K562 (cell line): Measurements from ENCODE around the gene AZU1. TPM values are rescaled to one million over a fixed set of nuclear protein-coding genes. Genes with fewer than 3 reads are reported as not detected.
A peak's percentile ranks its signal among the peaks of the same experiment; 100 is the strongest.

Experiments
- COPS2 ChIP-seq: fragments of 450-650 bp; conservative IDR thresholded peaks from 2 replicates; pipeline ENCODE4 v1.6.1; 2016; ENCODE audit warnings: mild to moderate bottlenecking, moderate library complexity
- DMBX1 ChIP-seq: fragments of 250-450 bp; sonication (Bioruptor Pico); IDR thresholded peaks from 2 replicates; pipeline ENCODE4 v1.8.0; 2022; ENCODE audit warnings: inconsistent platforms, mild to moderate bottlenecking, moderate library complexity, borderline replicate concordance
- E2F6 ChIP-seq, 2 experiments: IDR thresholded peaks; 2 replicates each; pipeline ENCODE4 v1.6.1; 2011; ENCODE audit warnings: borderline replicate concordance in 1 of 2, control low read depth in 1 of 2, low read depth in 1 of 2, low read length in 1 of 2, mild to moderate bottlenecking in 1 of 2, mixed read lengths in 1 of 2, moderate library complexity in 1 of 2; ENCODE audit not compliant: insufficient read depth in 1 of 2, insufficient read length in 1 of 2, poor library complexity in 1 of 2, severe bottlenecking in 1 of 2; ENCODE audit errors: extremely low read depth in 1 of 2
- ERF ChIP-seq: fragments of 450-650 bp; formaldehyde crosslinking; IDR thresholded peaks from 2 replicates; pipeline ENCODE4 v1.4.0; 2020; ENCODE audit warnings: mild to moderate bottlenecking, mixed read lengths
- HDAC3 ChIP-seq: fragments of 450-650 bp; IDR thresholded peaks from 2 replicates; pipeline ENCODE4 v1.6.1; 2018; ENCODE audit warnings: borderline replicate concordance, mild to moderate bottlenecking, moderate library complexity; ENCODE audit not compliant: partially characterized antibody
- ILK ChIP-seq: fragments of 450-650 bp; IDR thresholded peaks from 2 replicates; pipeline ENCODE4 v1.6.1; 2016; ENCODE audit warnings: missing genetic modification characterization, low read depth, mild to moderate bottlenecking, missing compliant biosample characterization, moderate library complexity, borderline replicate concordance
- MAZ ChIP-seq, 2 experiments: fragments of 450-650 bp in 1 of 2; sonication (generic) in 1 of 2; formaldehyde crosslinking; IDR thresholded peaks in 1 of 2; conservative IDR thresholded peaks in 1 of 2; 2 replicates each; pipeline versions ENCODE4 v1.4.0 to v1.5.0; 2020; ENCODE audit warnings: mild to moderate bottlenecking in 1 of 2, missing genetic modification reagents in 1 of 2
- MTA1 ChIP-seq: fragments of 450-650 bp; IDR thresholded peaks from 2 replicates; pipeline ENCODE4 v1.6.1; 2017; ENCODE audit warnings: borderline replicate concordance
- MTA3 ChIP-seq: fragments of 450-650 bp; formaldehyde crosslinking; IDR thresholded peaks from 2 replicates; pipeline ENCODE4 v1.6.1; 2017; ENCODE audit warnings: mild to moderate bottlenecking, borderline replicate concordance
- MTF1 ChIP-seq: fragments of 250-450 bp; sonication (Bioruptor Pico); IDR thresholded peaks from 2 replicates; pipeline ENCODE4 v1.9.0; 2021; ENCODE audit warnings: moderate library complexity, mild to moderate bottlenecking, inconsistent platforms, borderline replicate concordance
- POLR3G ChIP-seq: IDR thresholded peaks from 2 replicates; pipeline ENCODE4 v1.6.1; 2011; ENCODE audit not compliant: insufficient read length, insufficient replicate concordance; ENCODE audit errors: extremely low read depth
- POU5F1 ChIP-seq: fragments of 150-350 bp; IDR thresholded peaks from 2 replicates; pipeline ENCODE4 v1.6.1; 2014; ENCODE audit warnings: borderline replicate concordance, low read length, low read depth, mild to moderate bottlenecking; ENCODE audit not compliant: partially characterized antibody
- PREB ChIP-seq: sonication (generic); formaldehyde crosslinking; IDR thresholded peaks from 2 replicates; pipeline ENCODE4 v1.8.1; 2023; ENCODE audit warnings: mild to moderate bottlenecking, missing genetic modification reagents
- PTRF ChIP-seq: fragments of 450-650 bp; IDR thresholded peaks from 2 replicates; pipeline ENCODE4 v1.6.1; 2016; ENCODE audit warnings: mild to moderate bottlenecking, missing genetic modification characterization, missing compliant biosample characterization
- RB1 ChIP-seq: fragments of 450-650 bp; IDR thresholded peaks from 2 replicates; pipeline ENCODE4 v1.6.1; 2017; ENCODE audit warnings: low read depth, mild to moderate bottlenecking
- RCOR1 ChIP-seq, 2 experiments: IDR thresholded peaks; 2 replicates each; pipeline ENCODE4 v1.6.1; 2012; ENCODE audit warnings: low read depth in 2 of 2, low read length in 2 of 2, borderline replicate concordance in 1 of 2, improper control_type of control experiment in 1 of 2
- SIRT6 ChIP-seq: IDR thresholded peaks from one replicate; pipeline ENCODE4 v1.6.1; 2012; ENCODE audit warnings: low read depth, mild to moderate bottlenecking, control low read depth, inconsistent platforms, low read length, moderate library complexity
- SMAD3 ChIP-seq: fragments of 450-650 bp; formaldehyde crosslinking; conservative IDR thresholded peaks from 2 replicates; pipeline ENCODE4 v1.4.0; 2020; ENCODE audit warnings: mild to moderate bottlenecking
- TAF1 ChIP-seq: IDR thresholded peaks from 2 replicates; pipeline ENCODE4 v1.6.1; 2011; ENCODE audit warnings: mild to moderate bottlenecking, low read length, moderate library complexity; ENCODE audit not compliant: insufficient read depth, control insufficient read depth, severe bottlenecking; ENCODE audit errors: extremely low read depth
- TAL1 ChIP-seq: fragments of 450-650 bp; IDR thresholded peaks from 2 replicates; pipeline ENCODE4 v1.6.1; 2016; ENCODE audit warnings: mild to moderate bottlenecking
- ZNF23 ChIP-seq: fragments of 250-450 bp; sonication (Bioruptor Pico); IDR thresholded peaks from 2 replicates; pipeline ENCODE4 v1.4.0; 2020; ENCODE audit warnings: mild to moderate bottlenecking
- ZNF717 ChIP-seq: fragments of 250-450 bp; sonication (Bioruptor Pico); IDR thresholded peaks from 2 replicates; pipeline ENCODE4 v1.5.0; 2021
- polyA plus RNA-seq, 8 experiments: library from polyadenylated mRNA; depleted of rRNA in 4 of 8; stranded (reverse) in 5 of 8; unstranded in 3 of 8; fragments of >200 nt; fragmentation: Nextera tagmentation in 2 of 8; fragmentation: Illumina TruSeq in 1 of 8; extraction: Ambion mirVana in 2 of 8; extraction: Trizol in 1 of 8; gene quantifications; 2 replicates each; pipeline versions ENCODE4 v1.2.1 to v1.2.3, GENCODE V29; 2011 to 2014; ENCODE audit warnings: inconsistent platforms in 1 of 8, missing spikeins in 1 of 8
- total RNA-seq, 7 experiments: library from RNA; depleted of rRNA in 6 of 7; stranded (reverse); fragments of >200 nt in 6 of 7; fragmentation: Illumina TruSeq in 2 of 7; extraction: Trizol in 2 of 7; gene quantifications; 2 replicates each; pipeline versions ENCODE4 v1.2.1 to v1.2.3, GENCODE V29; 2011 to 2021; ENCODE audit warnings: low replicate concordance in 1 of 7
- TF ChIP-seq, protein P1 (sequence below), 2 experiments: fragments of 450-650 bp in 1 of 2; sonication (generic) in 1 of 2; formaldehyde crosslinking; conservative IDR thresholded peaks; 2 replicates each; pipeline versions ENCODE4 v1.4.0 to v1.8.1; 2020 to 2022; ENCODE audit warnings: mild to moderate bottlenecking in 1 of 2, missing genetic modification reagents in 1 of 2
- TF ChIP-seq, protein P2 (sequence below): sonication (generic); formaldehyde crosslinking; IDR thresholded peaks from 2 replicates; pipeline ENCODE4 v1.9.0; 2022; ENCODE audit warnings: mild to moderate bottlenecking, missing genetic modification reagents

AZU1 gene
- total and polyA plus RNA-seq, 9 of the 15 experiments (the other 6 are each of a cell fraction or from before 2014, with no cell fraction given), result 0.29 to 1.9 (median 0.59) TPM; not detected in 3

GRCh38 chr19:796692-797527, 30.7 kb upstream of the AZU1 start, which contains the start of gene PTBP1 (continued):
- TF ChIP-seq PREB (CRISPR knock-in tag) (0 out of 2 replicates have a peak, but pooled peaks have one; percentile 68), RCOR1 (IDR thresholded peaks at IDR 0.05; ENCODE audit: borderline replicate concordance in 1 of 2, low read depth in 2 of 2, low read length in 2 of 2) (peak in 1 of 2 experiments; percentile 51; a peak in 2 of 4 replicates), HDAC3 (no peak), MTF1 (CRISPR knock-in tag) (no peak), MTA3 (peak; percentile 82; the same call in 1 of the 2 replicates), TAF1 (peak; percentile 83), SIRT6 (no peak), DMBX1 (CRISPR knock-in tag) (peak; percentile 83; the same call in 1 of the 2 replicates), MAZ (CRISPR knock-in tag; conservative IDR thresholded peaks at IDR 0.05 in 1 of 2, IDR thresholded peaks at IDR 0.05 in 1 of 2) (peak; percentile 91 to 92), TAL1 (no peak), PTRF (tag) (no peak), ZNF717 (CRISPR knock-in tag) (no peak), POU5F1 (no peak), ZNF23 (no peak), POLR3G (no peak), COPS2 (no peak), ERF (CRISPR knock-in tag) (no peak; the same call in 1 of the 2 replicates), MTA1 (0 out of 2 replicates have a peak, but pooled peaks have one; percentile 61), SMAD3 (CRISPR knock-in tag) (0 out of 2 replicates have a peak, but pooled peaks have one; percentile 32), E2F6 (IDR thresholded peaks at IDR 0.05; ENCODE audit: borderline replicate concordance in 1 of 2, extremely low read depth in 1 of 2, insufficient read depth in 1 of 2, insufficient read length in 1 of 2, low read depth in 1 of 2, low read length in 1 of 2, poor library complexity in 1 of 2, severe bottlenecking in 1 of 2) (peak; percentile 67 to 88), ILK (tag) (no peak), RB1 (peak; percentile 48; the same call in 1 of the 2 replicates)
- TF ChIP-seq, protein P1, sequence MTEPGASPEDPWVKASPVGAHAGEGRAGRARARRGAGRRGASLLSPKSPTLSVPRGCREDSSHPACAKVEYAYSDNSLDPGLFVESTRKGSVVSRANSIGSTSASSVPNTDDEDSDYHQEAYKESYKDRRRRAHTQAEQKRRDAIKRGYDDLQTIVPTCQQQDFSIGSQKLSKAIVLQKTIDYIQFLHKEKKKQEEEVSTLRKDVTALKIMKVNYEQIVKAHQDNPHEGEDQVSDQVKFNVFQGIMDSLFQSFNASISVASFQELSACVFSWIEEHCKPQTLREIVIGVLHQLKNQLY (CRISPR knock-in tag; conservative IDR thresholded peaks at IDR 0.05), result no peak
- TF ChIP-seq, protein P2, sequence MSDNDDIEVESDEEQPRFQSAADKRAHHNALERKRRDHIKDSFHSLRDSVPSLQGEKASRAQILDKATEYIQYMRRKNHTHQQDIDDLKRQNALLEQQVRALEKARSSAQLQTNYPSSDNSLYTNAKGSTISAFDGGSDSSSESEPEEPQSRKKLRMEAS (CRISPR knock-in tag), result peak; percentile 100
